Measurements from ENCODE around the gene CHD6.

DNA sequence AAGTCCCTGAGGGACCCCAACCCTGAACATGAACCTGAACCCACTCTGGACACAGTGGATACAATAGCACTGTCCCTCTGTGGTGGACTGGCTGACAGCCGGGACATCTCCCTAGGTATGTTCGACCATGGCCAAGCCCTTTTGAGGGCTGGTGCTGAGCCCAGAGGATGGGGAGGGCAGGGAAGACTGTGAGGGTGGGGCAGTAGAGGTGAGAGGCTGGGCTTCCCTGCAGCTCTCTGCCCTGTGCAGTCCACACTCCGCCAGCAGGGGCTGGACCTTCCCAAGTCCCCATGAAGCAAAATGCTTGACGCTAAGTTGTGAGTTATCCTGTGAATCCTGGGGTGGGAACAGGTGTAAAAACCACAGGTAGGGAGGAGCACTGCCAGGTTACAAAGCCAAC, 266.1 kb downstream of the CHD6 start:
- TF ChIP-seq POLR2AphosphoS5 (IDR thresholded peaks at IDR 0.05): no peak
- TF ChIP-seq, protein P1, sequence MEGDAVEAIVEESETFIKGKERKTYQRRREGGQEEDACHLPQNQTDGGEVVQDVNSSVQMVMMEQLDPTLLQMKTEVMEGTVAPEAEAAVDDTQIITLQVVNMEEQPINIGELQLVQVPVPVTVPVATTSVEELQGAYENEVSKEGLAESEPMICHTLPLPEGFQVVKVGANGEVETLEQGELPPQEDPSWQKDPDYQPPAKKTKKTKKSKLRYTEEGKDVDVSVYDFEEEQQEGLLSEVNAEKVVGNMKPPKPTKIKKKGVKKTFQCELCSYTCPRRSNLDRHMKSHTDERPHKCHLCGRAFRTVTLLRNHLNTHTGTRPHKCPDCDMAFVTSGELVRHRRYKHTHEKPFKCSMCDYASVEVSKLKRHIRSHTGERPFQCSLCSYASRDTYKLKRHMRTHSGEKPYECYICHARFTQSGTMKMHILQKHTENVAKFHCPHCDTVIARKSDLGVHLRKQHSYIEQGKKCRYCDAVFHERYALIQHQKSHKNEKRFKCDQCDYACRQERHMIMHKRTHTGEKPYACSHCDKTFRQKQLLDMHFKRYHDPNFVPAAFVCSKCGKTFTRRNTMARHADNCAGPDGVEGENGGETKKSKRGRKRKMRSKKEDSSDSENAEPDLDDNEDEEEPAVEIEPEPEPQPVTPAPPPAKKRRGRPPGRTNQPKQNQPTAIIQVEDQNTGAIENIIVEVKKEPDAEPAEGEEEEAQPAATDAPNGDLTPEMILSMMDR (IDR thresholded peaks at IDR 0.05): no peak
- TF ChIP-seq POLR2A (IDR thresholded peaks at IDR 0.05): no peak

Data from prostate gland (tissue), 2 donors.